H1 (cell line): Measurements from ENCODE around the gene XKR7. TPM values are rescaled to one million over a fixed set of nuclear protein-coding genes. Genes with fewer than 3 reads are reported as not detected.

Experiments used
- CTCF ChIA-PET: fragments of 300-600 bp; sonication (Branson Sonifier 250); formaldehyde crosslinking; loops from one replicate; lab custom pipeline; 2021; ENCODE audit not compliant: partially characterized antibody; lab: Charles Lee
- POLR2A ChIA-PET: fragments of 300-600 bp; sonication (Branson Sonifier 250); formaldehyde crosslinking; loops from one replicate; lab custom pipeline; 2021; ENCODE audit warnings: inconsistent platforms; ENCODE audit not compliant: partially characterized antibody; lab: Charles Lee
- DNase-seq, 2 experiments: peaks; one replicate each; pipeline versions ENCODE4 v3.0.0 to v3.0.0-alpha.2; 2010 to 2022; ENCODE audit warnings: low spot score in 2 of 2, low read depth in 1 of 2, mixed read lengths in 1 of 2
- FAIRE-seq: peaks from 2 replicates; lab custom pipeline; 2011; peaks lifted over from hg19 to GRCh38; lab: Jason Lieb, UNC
- H2AFZ ChIP-seq: 2 replicates; pipeline ENCODE4 v1.8.1; 2012; ENCODE audit warnings: low read length, inconsistent platforms
- H2AK5ac ChIP-seq: 2 replicates; pipeline ENCODE4 v1.6.1; 2013; ENCODE audit warnings: low read depth, low read length
- H2BK120ac ChIP-seq: replicated peaks from 2 replicates; pipeline ENCODE3; 2013; ENCODE audit warnings: low read depth, low read length, inconsistent platforms
- H2BK12ac ChIP-seq: 2 replicates; pipeline ENCODE4 v1.6.1; 2013; ENCODE audit warnings: low read depth, low read length
- H2BK15ac ChIP-seq: 2 replicates; pipeline ENCODE4 v1.6.1; 2013; ENCODE audit warnings: low read length
- H2BK20ac ChIP-seq: 2 replicates; pipeline ENCODE4 v1.6.1; 2013; ENCODE audit warnings: low read length
- H2BK5ac ChIP-seq: 2 replicates; pipeline ENCODE4 v1.6.1; 2013; ENCODE audit warnings: low read depth, low read length
- H3K14ac ChIP-seq: 2 replicates; pipeline ENCODE4 v1.6.1; 2013; ENCODE audit warnings: inconsistent platforms; ENCODE audit not compliant: insufficient read length
- H3K18ac ChIP-seq: 2 replicates; pipeline ENCODE4 v1.6.1; 2013; ENCODE audit warnings: low read length; ENCODE audit errors: extremely low read depth
- H3K23ac ChIP-seq: 2 replicates; pipeline ENCODE4 v1.6.1; 2013; ENCODE audit warnings: inconsistent platforms; ENCODE audit not compliant: insufficient read length
- H3K23me2 ChIP-seq: 2 replicates; pipeline ENCODE4 v1.6.1; 2013; ENCODE audit warnings: low read depth, low read length
- H3K27ac ChIP-seq: 2 replicates; pipeline ENCODE4 v1.6.1; 2011; ENCODE audit warnings: low read depth, low read length, inconsistent platforms
- H3K27me3 ChIP-seq, 4 experiments: replicated peaks in 1 of 4; 1 replicate in 1 of 4; 2 replicates in 3 of 4; pipeline versions ENCODE4 v1.6.1 to v1.8.1; 2011 to 2013; ENCODE audit warnings: low read length in 3 of 4, mild to moderate bottlenecking in 3 of 4, inconsistent platforms in 2 of 4, mixed read lengths in 2 of 4, moderate library complexity in 1 of 4; ENCODE audit not compliant: control insufficient read depth in 3 of 4, insufficient read depth in 3 of 4; ENCODE audit errors: extremely low read depth in 1 of 4
- H3K36me3 ChIP-seq, 4 experiments: 2 replicates each; pipeline versions ENCODE4 v1.6.1 to v1.8.1; 2011 to 2013; ENCODE audit warnings: mild to moderate bottlenecking in 4 of 4, low read length in 3 of 4, moderate library complexity in 2 of 4, control low read depth in 1 of 4, inconsistent platforms in 1 of 4; ENCODE audit not compliant: insufficient read depth in 4 of 4, control insufficient read depth in 2 of 4
- H3K4ac ChIP-seq: replicated peaks from 2 replicates; pipeline ENCODE3; 2013; ENCODE audit warnings: low read length, low read depth, mixed read lengths, inconsistent platforms; ENCODE audit not compliant: insufficient read length
- H3K4me1 ChIP-seq, 4 experiments: replicated peaks in 1 of 4; 1 replicate in 1 of 4; 2 replicates in 3 of 4; pipeline versions ENCODE4 v1.6.1 to v1.8.1; 2011 to 2013; ENCODE audit warnings: low read length in 3 of 4, inconsistent platforms in 2 of 4, mixed read lengths in 1 of 4; ENCODE audit not compliant: insufficient read depth in 4 of 4, control insufficient read depth in 3 of 4
- H3K4me2 ChIP-seq, 2 experiments: 2 replicates each; pipeline versions ENCODE4 v1.6.1 to v1.8.1; 2011 to 2013; ENCODE audit warnings: low read depth in 2 of 2, low read length in 2 of 2, control low read depth in 1 of 2, inconsistent platforms in 1 of 2, mild to moderate bottlenecking in 1 of 2; ENCODE audit not compliant: insufficient read depth in 1 of 2
- H3K4me3 ChIP-seq, 4 experiments: fragments of 200-600, 300-600 bp in 1 of 4; sonication (generic), shearing (Covaris generic), sonication (Bioruptor Twin) in 1 of 4; 2 replicates each; pipeline versions ENCODE4 v1.5.1 to v1.8.1; 2011 to 2016; ENCODE audit warnings: low read length in 4 of 4, low read depth in 3 of 4, control low read depth in 2 of 4, inconsistent platforms in 2 of 4, mild to moderate bottlenecking in 2 of 4, mixed read lengths in 1 of 4, moderate library complexity in 1 of 4; ENCODE audit not compliant: insufficient read depth in 2 of 4; ENCODE audit errors: extremely low read depth in 1 of 4
- H3K56ac ChIP-seq: replicated peaks from 2 replicates; pipeline ENCODE3; 2013; ENCODE audit warnings: low read depth, mild to moderate bottlenecking, mixed read lengths, low read length, inconsistent platforms; ENCODE audit not compliant: insufficient read length
- H3K79me1 ChIP-seq: 2 replicates; pipeline ENCODE4 v1.6.1; 2013; ENCODE audit warnings: low read depth, low read length, control low read depth
- H3K79me2 ChIP-seq, 2 experiments: 2 replicates each; pipeline versions ENCODE4 v1.6.1 to v1.8.1; 2012 to 2013; ENCODE audit warnings: low read length in 2 of 2, mild to moderate bottlenecking in 2 of 2, inconsistent platforms in 1 of 2; ENCODE audit not compliant: insufficient read depth in 2 of 2, control insufficient read depth in 1 of 2
- H3K9ac ChIP-seq, 4 experiments: replicated peaks in 1 of 4; 1 replicate in 1 of 4; 2 replicates in 3 of 4; pipeline versions ENCODE4 v1.6.1 to v1.8.1; 2011 to 2013; ENCODE audit warnings: low read depth in 3 of 4, low read length in 3 of 4, control low read depth in 2 of 4, mild to moderate bottlenecking in 2 of 4, moderate library complexity in 2 of 4, inconsistent platforms in 1 of 4; ENCODE audit errors: extremely low read depth in 1 of 4
- H3K9me3 ChIP-seq, 2 experiments: 2 replicates each; pipeline versions ENCODE4 v1.6.1 to v1.8.1; 2012 to 2013; ENCODE audit warnings: mild to moderate bottlenecking in 2 of 2, moderate library complexity in 2 of 2, control low read depth in 1 of 2, inconsistent platforms in 1 of 2, low read depth in 1 of 2, low read length in 1 of 2, mixed read lengths in 1 of 2; ENCODE audit not compliant: insufficient read depth in 2 of 2
- H4K20me1 ChIP-seq, 2 experiments: replicated peaks in 1 of 2; 2 replicates each; pipeline versions ENCODE3 to v1.8.1; 2011 to 2013; ENCODE audit warnings: inconsistent platforms in 2 of 2, low read length in 2 of 2, mild to moderate bottlenecking in 1 of 2; ENCODE audit not compliant: insufficient read depth in 2 of 2, control insufficient read depth in 1 of 2
- H4K5ac ChIP-seq: 2 replicates; pipeline ENCODE4 v1.6.1; 2013; ENCODE audit warnings: low read length, low read depth, mixed read lengths, inconsistent platforms; ENCODE audit not compliant: insufficient read length
- H4K8ac ChIP-seq: 2 replicates; pipeline ENCODE4 v1.8.0; 2013; ENCODE audit warnings: mild to moderate bottlenecking, moderate library complexity, low read length, inconsistent platforms; ENCODE audit not compliant: insufficient read depth; ENCODE audit errors: extremely low read depth
- H4K91ac ChIP-seq: replicated peaks from 2 replicates; pipeline ENCODE3; 2013; ENCODE audit warnings: low read length, mixed read lengths, inconsistent platforms; ENCODE audit not compliant: insufficient read length
- CHD2 ChIP-seq: IDR thresholded peaks from 2 replicates; pipeline ENCODE4 v1.6.1; 2012; ENCODE audit warnings: low read length, improper control_type of control experiment
- GABPA ChIP-seq: IDR thresholded peaks from 2 replicates; pipeline ENCODE4 v1.6.1; 2011; ENCODE audit warnings: mild to moderate bottlenecking, low read length, moderate library complexity, borderline replicate concordance; ENCODE audit not compliant: insufficient read depth
- GTF2F1 ChIP-seq: IDR thresholded peaks from 2 replicates; pipeline ENCODE4 v1.6.1; 2012; ENCODE audit warnings: low read depth, low read length, improper control_type of control experiment, borderline replicate concordance
- POU5F1 ChIP-seq: IDR thresholded peaks from 2 replicates; pipeline ENCODE4 v1.6.1; 2011; ENCODE audit warnings: low read depth, mild to moderate bottlenecking, low read length, moderate library complexity
- RFX5 ChIP-seq: IDR thresholded peaks from 2 replicates; pipeline ENCODE4 v1.6.1; 2011; ENCODE audit warnings: low read depth, low read length, improper control_type of control experiment, borderline replicate concordance
- RXRA ChIP-seq: IDR thresholded peaks from 2 replicates; pipeline ENCODE4 v1.6.1; 2011; ENCODE audit warnings: low read depth, mild to moderate bottlenecking, low read length, moderate library complexity; ENCODE audit not compliant: insufficient read depth
- SAP30 ChIP-seq: fragments of 300-600 bp; sonication (generic); IDR thresholded peaks from 2 replicates; pipeline ENCODE4 v1.7.1; 2012; ENCODE audit warnings: low read length, moderate library complexity, mild to moderate bottlenecking, inconsistent platforms; ENCODE audit not compliant: insufficient read depth, insufficient replicate concordance
- SP2 ChIP-seq: IDR thresholded peaks from 2 replicates; pipeline ENCODE4 v1.6.1; 2012; ENCODE audit warnings: mild to moderate bottlenecking, low read length, inconsistent platforms
- YY1 ChIP-seq: IDR thresholded peaks from 2 replicates; pipeline ENCODE4 v1.6.1; 2011; ENCODE audit warnings: low read depth, mild to moderate bottlenecking, low read length
- WGBS, 2 experiments: shearing (Covaris generic) in 1 of 2; methylation state at CpG; one replicate each; pipeline versions ENCODE4 v1.1.6 to v1.1.7; 2013 to 2015; ENCODE audit warnings: low lambda C conversion rate in 2 of 2, mixed read lengths in 2 of 2, inconsistent platforms in 1 of 2, low coverage in 1 of 2, missing lambda C conversion rate in 1 of 2; ENCODE audit not compliant: insufficient replicate concordance in 2 of 2, insufficient coverage in 1 of 2, insufficient read length in 1 of 2; ENCODE audit errors: extremely low coverage in 1 of 2, missing lambda C conversion rate in 1 of 2; 5-methylcytosine and 5-hydroxymethylcytosine counted together
- polyA plus RNA-seq, 7 experiments: library from polyadenylated mRNA; depleted of rRNA in 3 of 7; stranded (reverse) in 5 of 7; unstranded in 2 of 7; fragments of >200 nt in 5 of 7; fragments of 200-250 nt in 2 of 7; gene quantifications; 1 replicate in 5 of 7; 2 replicates in 1 of 7; 4 replicates in 1 of 7; pipeline versions ENCODE4 v1.2.1 to v1.2.3, GENCODE V29; 2011 to 2013; ENCODE audit warnings: missing spikeins in 2 of 7, mixed read lengths in 2 of 7
- total RNA-seq: library from RNA; stranded (reverse); fragmentation: NEBNext Ultra II Directional; extraction: Animal tissue kit (Norgen Biotek cat#: 25700); gene quantifications from 2 replicates; pipeline ENCODE4 v1.2.1, GENCODE V29; 2021
- TF ChIP-seq, protein P1 (sequence below): IDR thresholded peaks from 2 replicates; pipeline ENCODE4 v1.6.1; 2011; ENCODE audit warnings: low read depth, mild to moderate bottlenecking, low read length; ENCODE audit not compliant: insufficient read depth

The XKR7 gene
- total and polyA plus RNA-seq, 2 of the 8 experiments (the other 6 are each of a cell fraction or from before 2014, with no cell fraction given): 1.8 to 2.4 TPM

GRCh38 chr20:31926493-31926892 lies 41.5 kb upstream of the XKR7 start:
- Histone ChIP-seq H4K91ac (no peak overlapping the region), H3K27ac (no peak overlapping the region), H4K5ac (no peak overlapping the region), H4K20me1 (no peaks in the 10 kb centered on the region), H3K4ac (no peak overlapping the region), H3K14ac (no peak overlapping the region), H2AFZ (no peak overlapping the region), H3K56ac (no peak overlapping the region), H2AK5ac (no peak overlapping the region), H2BK5ac (no peak overlapping the region), H2BK12ac (no peak overlapping the region), H3K9ac (no peak overlapping the region), H2BK120ac (no peak overlapping the region), H3K9me3 (no peaks in the 10 kb centered on the region), H3K18ac (no peak overlapping the region), H3K36me3 (no peaks in the 10 kb centered on the region), H3K4me3 (no peak overlapping the region), H3K23me2 (no peaks in the 10 kb centered on the region), H3K79me1 (no peaks in the 10 kb centered on the region), H4K8ac (no peak overlapping the region), H3K4me2 (no peak overlapping the region), H2BK20ac (no peak overlapping the region), H3K4me1 (peaks cover 0 to 5% (median 4%) of the 10 kb centered on the region in 4 experiments; a peak in 4 of 7 replicates), H3K79me2 (no peaks in the 10 kb centered on the region), H3K27me3 (no peaks in the 10 kb centered on the region), H3K23ac (no peak overlapping the region), H2BK15ac (no peak overlapping the region)
- ChIA-PET POLR2A (interaction anchor here (1.0 kb wide), 1 partner anchor 9 kb away, joined by 3 read pairs; no protein-coding TSS in a partner anchor), CTCF (interaction anchor here (0.9 to 1.5 kb wide), 3 partner anchors 25 to 105 kb away, joined by 3 read pairs; partner anchors contain the start of gene PDRG1)
- DNase-seq (no peak), FAIRE-seq (no peak)
- WGBS, 2 experiments: 83% methylated on average over 2 of the region's 2 CpGs; no CpG with 5 or more reads in 1 of the 2 experiments
- TF ChIP-seq POU5F1 (no peak), RXRA (no peak), CHD2 (no peak), RFX5 (no peak), SP2 (no peak), GABPA (no peak), SAP30 (no peak), YY1 (no peak), GTF2F1 (no peak)
- TF ChIP-seq, protein P1, sequence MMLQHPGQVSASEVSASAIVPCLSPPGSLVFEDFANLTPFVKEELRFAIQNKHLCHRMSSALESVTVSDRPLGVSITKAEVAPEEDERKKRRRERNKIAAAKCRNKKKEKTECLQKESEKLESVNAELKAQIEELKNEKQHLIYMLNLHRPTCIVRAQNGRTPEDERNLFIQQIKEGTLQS: no peak
